SKM-1 (cell line): ENCODE measurements around the gene ASAP2.

Experiments used
- DNase-seq: peaks from one replicate; lab custom pipeline; 2025; ENCODE audit not compliant: unreplicated experiment; lab: John Stamatoyannopoulos, UW

Gene ASAP2

DNA sequence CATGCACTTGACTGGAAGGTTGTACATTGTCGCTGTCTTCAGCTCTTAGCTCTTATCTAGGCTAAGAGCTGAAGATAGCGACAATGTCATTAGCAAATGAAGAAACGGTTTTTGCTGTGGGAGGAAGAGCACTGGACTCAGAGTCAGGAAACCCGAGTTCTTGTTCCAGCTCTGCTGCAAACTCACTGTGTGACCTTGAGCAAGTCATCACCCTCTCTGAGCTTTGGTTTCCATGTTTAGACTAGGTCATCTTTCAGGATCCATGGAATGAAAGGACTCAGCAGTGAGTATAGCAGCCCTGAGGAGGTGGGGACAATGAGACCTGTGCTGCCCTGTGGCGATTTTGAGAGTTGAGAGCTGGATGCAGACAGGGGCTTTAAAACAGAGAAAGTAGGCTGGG is 85.3 kb downstream of the ASAP2 start:
- no peak for DNase-seq

DNA sequence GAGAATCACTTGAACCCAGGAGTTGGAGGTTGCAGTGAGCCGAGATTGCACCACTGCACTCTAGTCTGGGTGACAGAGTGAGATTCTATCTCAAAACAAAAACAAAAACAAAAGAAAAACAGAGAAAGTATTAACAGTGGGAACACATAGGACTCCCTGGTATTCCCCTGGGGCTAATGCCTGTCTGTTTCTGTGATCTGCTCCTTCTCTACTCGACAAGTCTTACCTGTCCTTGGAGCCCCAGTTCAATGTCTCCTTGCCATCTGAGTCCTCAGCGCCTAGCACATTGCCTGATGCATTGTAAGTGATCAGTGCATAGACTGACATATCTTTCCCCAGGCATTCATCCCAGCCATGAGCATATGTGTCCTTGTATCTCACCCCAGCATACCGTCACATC is 85.8 kb downstream of the ASAP2 start:
- DNase-seq = no peak

DNA sequence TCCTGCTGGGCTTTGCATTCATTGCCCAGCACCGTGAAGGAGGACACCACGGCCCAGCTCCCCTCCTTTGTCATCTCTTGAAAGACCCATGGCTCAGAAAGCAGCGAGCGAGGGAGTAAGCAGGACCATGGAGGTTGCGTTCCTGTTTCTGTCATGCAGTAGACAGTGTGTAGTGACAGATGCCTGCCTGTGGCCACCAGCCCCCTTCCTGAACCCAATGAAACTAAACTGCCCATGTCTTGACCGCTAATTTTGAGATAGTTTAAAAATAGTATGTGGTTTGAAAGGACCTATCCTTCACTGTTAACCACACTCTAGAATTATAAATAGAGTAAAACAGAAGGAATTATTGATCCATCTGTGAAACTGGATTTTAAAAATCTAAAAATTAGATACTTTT is 88.2 kb downstream of the ASAP2 start:
- DNase-seq = no peak

- no peak for DNase-seq
These were observed 89.9 kb downstream of the ASAP2 start for GRCh38 chr2:9296559-9296958.

DNA sequence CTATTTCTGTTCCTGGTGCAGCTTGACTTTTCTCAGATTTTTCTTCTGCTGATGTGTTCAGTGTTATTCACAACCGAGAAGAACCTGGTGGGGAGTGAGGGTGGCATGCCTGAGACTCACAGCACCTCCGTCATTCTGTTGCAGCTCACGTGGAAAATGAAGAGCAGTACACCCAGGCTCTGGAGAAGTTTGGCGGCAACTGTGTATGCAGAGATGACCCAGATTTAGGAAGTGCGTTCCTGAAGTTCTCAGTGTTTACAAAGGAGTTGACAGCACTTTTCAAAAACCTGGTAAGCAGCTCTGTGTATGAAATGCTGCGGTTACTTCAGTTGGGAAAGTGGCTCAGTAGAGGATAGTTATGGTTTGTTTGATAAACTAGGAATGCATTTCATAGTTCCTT is 90.5 kb downstream of the ASAP2 start:
- no peak for DNase-seq

GRCh38 chr2:9297807-9298206 is 91.2 kb downstream of the ASAP2 start:
- DNase-seq = no peak

- DNase-seq = no peak
These were observed 92.0 kb downstream of the ASAP2 start for GRCh38 chr2:9298583-9298982.

DNA sequence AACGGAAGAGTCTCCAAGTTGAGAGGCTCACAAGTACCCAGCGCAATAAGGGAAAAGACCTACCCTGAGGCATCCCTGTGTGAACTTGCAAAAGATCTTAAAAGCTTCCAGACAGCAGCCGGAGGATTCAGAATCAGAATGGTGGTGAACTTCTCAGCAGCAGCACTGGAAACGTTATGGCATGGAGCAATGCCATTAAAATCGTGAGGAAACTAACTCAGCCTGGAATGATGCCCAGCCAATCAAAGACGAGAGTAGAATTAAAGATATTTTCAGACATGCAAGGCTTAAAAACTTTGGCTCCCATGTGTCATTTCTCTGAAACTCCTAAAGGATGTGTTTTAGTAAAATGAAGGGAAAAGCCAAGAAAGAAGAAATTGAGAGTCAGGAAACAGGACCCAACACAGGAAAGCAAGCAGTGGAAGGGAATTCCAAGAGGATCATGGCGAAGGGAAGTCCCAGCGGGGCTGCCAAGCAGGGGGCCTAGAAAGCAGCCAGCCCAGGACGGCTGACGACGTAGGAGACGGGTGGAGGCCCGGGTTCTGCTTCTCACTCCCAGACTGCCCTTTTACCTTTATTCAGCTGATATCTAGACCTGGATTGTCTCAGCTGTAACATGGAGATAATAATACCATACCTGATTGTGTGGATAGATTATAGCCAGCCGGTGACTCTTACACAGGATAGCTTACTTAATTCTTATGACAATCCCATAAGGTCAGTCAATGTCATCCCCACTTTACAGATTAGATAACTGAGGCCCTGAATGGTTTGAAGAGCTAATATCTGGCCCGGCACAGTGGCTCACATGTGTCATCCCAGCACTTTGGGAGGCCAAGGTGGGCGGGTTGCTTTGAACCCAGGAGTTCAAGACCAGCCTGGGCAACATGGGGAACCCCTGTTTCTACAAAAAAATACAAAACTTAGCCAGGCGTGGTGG is 92.8 kb downstream of the ASAP2 start:
- no peak for DNase-seq

- no peak for DNase-seq
These were observed 93.6 kb downstream of the ASAP2 start for GRCh38 chr2:9300214-9300613.

- DNase-seq = no peak
These were observed 94.3 kb downstream of the ASAP2 start for GRCh38 chr2:9300829-9301453.

- DNase-seq = no peak
These were observed 96.1 kb downstream of the ASAP2 start for GRCh38 chr2:9302755-9303154.

DNA sequence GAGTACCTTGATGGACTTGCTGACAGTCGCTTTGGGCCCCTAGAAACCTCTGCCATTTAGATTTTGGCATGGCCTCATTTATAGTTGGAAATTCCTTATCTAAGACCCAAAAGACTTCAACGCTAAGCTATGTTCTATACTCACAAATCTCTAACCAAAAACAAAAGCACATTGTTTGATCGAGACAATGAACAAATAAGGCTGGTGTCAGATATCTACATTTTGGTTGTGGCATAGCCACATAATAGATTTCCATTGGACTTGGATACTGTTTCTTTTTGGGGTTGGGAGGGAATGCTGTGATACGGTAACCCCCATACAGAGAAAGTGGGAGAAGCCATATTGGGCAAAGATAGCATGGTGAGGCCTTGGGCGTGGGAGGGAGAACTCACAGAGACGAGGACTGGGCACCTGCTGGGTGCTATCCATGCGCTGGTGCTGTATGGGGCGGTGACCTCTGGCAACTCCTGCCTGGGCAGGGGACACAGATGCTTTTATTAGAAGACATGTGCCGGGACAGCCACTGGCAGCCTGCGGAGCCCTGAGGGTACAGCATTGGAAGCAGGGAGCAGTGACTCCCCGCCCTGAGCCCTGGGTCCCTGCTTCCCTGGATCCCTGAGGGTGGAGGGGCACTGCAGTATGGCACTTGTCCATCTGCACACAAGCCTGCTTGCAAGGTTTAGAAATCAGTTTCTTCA is 97.1 kb downstream of the ASAP2 start:
- DNase-seq = no peak

- DNase-seq = no peak
These were observed 100.3 kb downstream of the ASAP2 start for GRCh38 chr2:9306911-9307310.

DNA sequence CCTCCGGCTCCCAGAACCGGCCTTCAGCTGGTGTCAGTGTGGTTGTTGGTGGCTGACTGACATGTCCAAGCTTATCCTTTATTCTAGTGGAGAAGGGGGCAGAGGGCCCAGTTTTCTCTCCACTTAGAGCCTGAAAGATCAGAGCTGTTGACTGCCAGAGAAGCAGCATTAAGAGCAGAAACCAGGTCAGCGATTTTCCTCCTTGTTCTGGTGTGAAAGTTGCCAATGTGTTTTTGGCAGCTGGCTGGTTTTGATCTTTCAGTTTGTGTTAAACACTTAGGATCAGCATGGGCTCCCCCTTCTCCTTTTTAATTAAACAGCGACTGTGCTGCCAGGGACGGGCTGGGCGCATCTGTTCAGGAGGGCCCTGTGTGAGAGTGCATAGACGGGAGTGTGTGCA is 100.9 kb downstream of the ASAP2 start:
- no peak for DNase-seq

DNA sequence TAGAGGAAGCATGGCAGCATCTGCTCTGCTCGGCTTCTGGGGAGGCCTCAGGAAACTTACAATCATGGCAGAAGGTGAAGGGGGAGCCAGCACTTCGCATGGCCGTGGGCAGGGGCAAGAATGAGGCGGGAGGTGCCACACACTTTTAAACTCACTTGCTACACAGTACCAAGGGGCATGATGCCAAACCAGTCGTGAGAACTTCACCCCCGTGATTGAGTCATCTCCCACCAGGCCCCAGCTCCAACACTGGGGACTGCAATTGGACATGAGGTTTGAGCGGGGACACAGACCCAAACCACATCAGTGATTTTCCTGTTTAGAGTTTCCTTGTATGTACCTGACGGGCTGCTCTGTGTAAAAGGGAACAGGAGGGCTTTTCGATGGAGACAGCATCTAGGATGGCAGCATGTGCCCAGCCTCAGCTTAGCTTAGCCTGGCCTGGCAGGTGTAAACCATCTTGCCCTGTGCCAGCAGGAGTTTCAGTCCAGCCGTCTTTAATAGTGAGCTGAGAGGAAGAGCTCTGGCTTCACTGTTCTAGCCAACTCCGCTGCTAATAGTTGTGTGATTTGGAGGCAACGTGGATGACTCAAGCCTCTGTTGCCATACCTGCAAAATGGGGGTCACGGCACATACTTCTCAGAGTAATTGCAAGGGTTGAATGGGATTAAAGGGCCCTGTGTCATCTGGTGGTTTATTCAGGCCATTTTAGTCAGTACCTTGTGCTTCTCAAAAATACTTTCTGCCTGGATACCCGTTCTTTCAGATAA is 101.8 kb downstream of the ASAP2 start:
- no peak for DNase-seq

DNA sequence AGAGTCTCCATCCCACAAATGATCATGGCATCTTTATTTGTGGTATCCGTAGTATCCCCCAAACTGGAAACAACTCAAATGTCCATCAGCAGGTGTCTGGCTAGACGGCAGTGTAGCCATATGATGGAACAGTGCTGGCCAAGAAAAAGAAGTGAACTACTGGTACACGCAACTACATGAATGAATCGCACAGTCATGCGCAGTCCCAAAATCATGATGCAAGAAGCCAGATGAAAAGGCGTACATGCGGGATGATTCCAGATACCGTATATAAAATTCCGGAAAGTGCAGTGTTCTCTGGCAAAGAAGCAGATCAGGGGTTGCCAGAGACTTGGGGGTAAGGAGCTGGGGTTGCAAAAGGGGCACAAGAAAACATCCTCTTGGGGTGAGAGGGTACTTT is 102.5 kb downstream of the ASAP2 start:
- DNase-seq = no peak

GRCh38 chr2:9310377-9310776 is 103.8 kb downstream of the ASAP2 start:
- no peak for DNase-seq

- no peak for DNase-seq
These were observed 104.2 kb downstream of the ASAP2 start for GRCh38 chr2:9310798-9311197.

DNA sequence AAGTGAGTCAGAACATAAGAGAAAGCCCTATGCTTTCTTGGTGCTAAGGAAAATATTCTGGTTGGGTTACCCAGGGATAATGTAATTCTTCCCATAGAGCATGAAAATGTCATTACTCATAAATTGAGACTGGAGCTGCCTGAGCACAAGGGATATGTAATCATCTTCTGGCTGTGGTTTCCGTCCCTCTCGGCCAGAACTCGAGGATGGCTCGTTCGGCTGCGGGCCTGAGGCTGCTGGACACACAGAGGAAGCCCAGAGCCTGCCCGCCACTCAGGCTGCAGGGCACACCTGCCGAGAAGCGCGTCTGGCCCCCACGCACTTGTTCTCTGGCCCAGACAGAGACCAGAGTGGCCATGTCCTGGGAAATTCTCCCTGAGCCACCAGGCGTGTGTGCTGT is 104.9 kb downstream of the ASAP2 start:
- no peak for DNase-seq

GRCh38 chr2:9312591-9312990 is 106.0 kb downstream of the ASAP2 start:
- no peak for DNase-seq

DNA sequence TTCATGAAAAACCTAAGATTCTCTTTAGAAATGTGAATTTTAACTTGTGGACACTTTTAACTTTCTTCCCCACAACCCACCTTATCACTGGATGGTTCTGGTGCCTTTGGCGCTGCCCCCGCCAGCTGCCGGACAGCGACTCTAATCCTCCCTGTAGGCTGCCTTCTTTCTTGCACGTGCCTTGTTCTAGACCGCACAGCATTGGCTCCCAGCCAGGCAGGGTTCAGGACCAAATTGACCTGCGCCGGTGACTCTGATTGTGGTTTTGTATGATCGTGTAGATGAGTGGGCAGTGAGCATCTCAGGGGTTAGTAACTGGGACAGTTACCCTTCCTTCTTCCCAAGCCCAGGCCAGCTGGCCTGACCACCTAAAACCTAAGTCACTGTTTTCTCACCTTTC is 106.8 kb downstream of the ASAP2 start:
- DNase-seq = no peak
